Esophagus squamous epithelium (tissue), 5 donors: ENCODE results near the gene LUZP1. TPM values are rescaled to one million over a fixed set of nuclear protein-coding genes. Genes with fewer than 3 reads are reported as not detected.

Source experiments
- DNase-seq: peaks from one replicate; lab custom pipeline; 2025; lab: John Stamatoyannopoulos, UW
- H3K27ac ChIP-seq, 4 donors: fragments of 200-600 bp; sonication (generic); one replicate each; pipeline ENCODE4 v1.5.1; 2016 to 2019; ENCODE audit warnings: mild to moderate bottlenecking in 1 of 4
- H3K27me3 ChIP-seq, 4 donors: fragments of 200-600 bp; sonication (generic); 1 replicate in 3 of 4; 2 replicates in 1 of 4; pipeline versions ENCODE4 v1.5.1 to v1.6.0; 2017 to 2021; ENCODE audit warnings: antibody characterized with exemption in 1 of 4
- H3K36me3 ChIP-seq, 3 donors: fragments of 200-600 bp; sonication (generic); one replicate each; pipeline ENCODE4 v1.5.1; 2016 to 2019
- H3K4me1 ChIP-seq, 3 donors: fragments of 200-600 bp; sonication (generic); one replicate each; pipeline ENCODE4 v1.5.1; 2017 to 2019
- H3K4me3 ChIP-seq, 4 donors: fragments of 200-600 bp; sonication (generic); 1 replicate in 3 of 4; 2 replicates in 1 of 4; pipeline ENCODE4 v1.5.1; 2016 to 2019; ENCODE audit warnings: mild to moderate bottlenecking in 2 of 4, moderate library complexity in 1 of 4
- H3K9me3 ChIP-seq, 3 donors: fragments of 200-600 bp; sonication (generic); one replicate each; pipeline ENCODE4 v1.5.1; 2016 to 2019
- CTCF ChIP-seq, 6 experiments: fragments of 450-650 bp in 4 of 6; fragments of 200-600 bp in 2 of 6; sonication (generic) in 2 of 6; IDR thresholded peaks; one replicate each; pipeline ENCODE4 v1.5.1; 2016 to 2019; ENCODE audit warnings: antibody characterized with exemption in 6 of 6, mild to moderate bottlenecking in 4 of 6, moderate library complexity in 4 of 6
- POLR2A ChIP-seq, 4 donors: fragments of 450-650 bp; IDR thresholded peaks; one replicate each; pipeline ENCODE4 v1.6.1; 2017; ENCODE audit warnings: antibody characterized with exemption in 4 of 4, mild to moderate bottlenecking in 4 of 4, moderate library complexity in 3 of 4
- WGBS, 2 donors: methylation state at CpG; one replicate each; pipeline ENCODE4 v1.1.5; 2018; 5-methylcytosine and 5-hydroxymethylcytosine counted together
- intact Hi-C: fragments of 100-400 bp; cut with DNase I; formaldehyde crosslinking; loops from one replicate; pipeline ENCODE4 v1.15.0; 2022
- total RNA-seq, 4 donors: library from RNA; depleted of rRNA; stranded (reverse); fragments of >200 nt; gene quantifications; one replicate each; pipeline ENCODE4 v1.1.0, GENCODE V29; 2016
- donor health status: DM: yes; HTN: yes; CAD: no.

The LUZP1 gene
- total RNA-seq, 4 donors from 2014 or later: 16.9 to 18.7 (median 17.9) TPM

DNA sequence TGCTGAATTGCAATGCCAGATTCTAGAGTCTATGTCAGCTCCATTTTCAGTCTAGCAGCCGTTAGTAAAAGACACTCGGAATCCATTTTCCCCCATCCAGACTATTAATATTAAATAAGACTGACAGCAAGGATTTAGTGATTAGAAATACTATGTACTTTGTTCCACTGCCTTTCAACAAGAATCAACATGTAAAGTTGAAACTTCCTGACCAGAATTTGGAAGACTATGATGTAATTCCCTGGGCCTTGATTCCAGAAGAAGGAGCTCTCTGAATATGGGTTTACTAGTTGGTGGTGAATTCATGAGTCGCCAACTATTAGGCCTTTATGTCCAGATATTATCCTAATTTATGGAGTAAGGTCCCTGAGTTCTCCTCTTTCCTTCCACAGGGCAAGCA, 124.6 kb downstream of the LUZP1 start:
- TF ChIP-seq POLR2A (IDR thresholded peaks at IDR 0.05) (no peak), CTCF (IDR thresholded peaks at IDR 0.05) (no peak)
- WGBS, 2 donors: 32 to 46% methylated on average over 3 of the region's 3 CpGs
- H3K4me3 ChIP-seq: no peak overlapping the region
- intact Hi-C loops: no loop called here
- H3K27ac ChIP-seq: no peak overlapping the region
- no peaks in the 10 kb centered on the region for H3K36me3 ChIP-seq
- H3K27me3 ChIP-seq: no peaks in the 10 kb centered on the region
- no peak for DNase-seq
- no peaks in the 10 kb centered on the region for H3K9me3 ChIP-seq
- H3K4me1 ChIP-seq: peaks cover 0 to 20% (median 0%) of the 10 kb centered on the region in 3 donors

DNA sequence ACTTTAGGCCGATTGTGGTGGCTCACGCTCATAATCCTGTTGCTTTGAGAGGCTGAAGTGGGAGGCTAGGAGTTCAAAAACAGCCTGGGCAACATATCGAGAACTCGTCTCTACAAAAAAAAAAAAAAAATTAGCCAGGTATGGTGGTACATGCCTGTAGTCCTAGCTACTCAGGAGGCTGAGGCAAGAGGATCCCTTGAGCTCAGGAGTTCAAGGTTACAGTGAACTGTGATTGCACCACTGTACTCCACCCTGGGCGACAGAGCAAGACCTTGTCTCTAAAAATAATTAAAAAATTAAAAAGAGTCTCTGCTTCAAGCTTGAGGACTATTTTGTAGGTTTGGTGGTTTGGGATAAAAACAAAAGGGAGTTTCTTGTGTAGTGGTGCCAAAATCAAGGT, 128.1 kb downstream of the LUZP1 start:
- 93 to 95% methylated on average over 5 of the region's 5 CpGs for WGBS, 2 donors

DNA sequence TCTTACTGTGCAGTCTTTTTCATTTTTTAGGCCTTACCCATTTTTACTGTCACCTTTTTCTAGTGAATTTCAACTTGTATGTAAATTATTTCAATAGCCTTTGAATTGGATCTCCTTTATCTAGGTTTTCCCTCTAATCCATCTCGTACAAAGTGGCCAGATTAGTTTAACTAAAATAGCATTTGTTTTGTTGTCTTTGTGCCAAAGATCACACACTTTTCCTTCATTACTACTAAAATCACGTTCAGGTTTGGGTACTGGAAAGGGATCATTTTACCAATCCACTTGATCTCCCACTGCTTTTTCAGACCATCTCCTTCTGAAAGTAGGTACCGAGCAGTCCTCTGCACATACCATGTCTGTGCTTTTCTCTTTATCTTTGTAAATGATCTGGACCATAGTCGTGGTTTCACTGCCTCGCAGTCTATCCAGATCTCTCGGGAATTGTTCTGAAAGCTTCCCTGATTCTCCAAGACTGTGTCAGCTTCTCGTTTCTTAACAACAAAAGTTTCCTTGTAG, 129.3 kb downstream of the LUZP1 start:
- intact Hi-C loops: no loop called here
- no peak for DNase-seq
- no peaks in the 10 kb centered on the region for H3K9me3 ChIP-seq
- peaks cover 0 to 26% (median 0%) of the 10 kb centered on the region in 3 donors for H3K4me1 ChIP-seq
- H3K27me3 ChIP-seq: no peaks in the 10 kb centered on the region
- TF ChIP-seq POLR2A (IDR thresholded peaks at IDR 0.05) (no peak), CTCF (IDR thresholded peaks at IDR 0.05) (no peak)
- WGBS, 2 donors: 72 to 75% methylated on average over 7 of the region's 7 CpGs
- no peaks in the 10 kb centered on the region for H3K36me3 ChIP-seq
- H3K27ac ChIP-seq: no peak overlapping the region
- H3K4me3 ChIP-seq: no peak overlapping the region

More for the DNA sequence above, 128.1 kb downstream of the LUZP1 start:
- Histone ChIP-seq H3K9me3 (no peaks in the 10 kb centered on the region), H3K4me3 (no peak overlapping the region), H3K4me1 (peaks cover 0 to 30% (median 0%) of the 10 kb centered on the region in 3 donors), H3K36me3 (no peaks in the 10 kb centered on the region), H3K27ac (no peak overlapping the region), H3K27me3 (no peaks in the 10 kb centered on the region)
- intact Hi-C loops: no loop called here
- TF ChIP-seq CTCF (IDR thresholded peaks at IDR 0.05) (no peak), POLR2A (IDR thresholded peaks at IDR 0.05) (no peak)
- DNase-seq: no peak

DNA sequence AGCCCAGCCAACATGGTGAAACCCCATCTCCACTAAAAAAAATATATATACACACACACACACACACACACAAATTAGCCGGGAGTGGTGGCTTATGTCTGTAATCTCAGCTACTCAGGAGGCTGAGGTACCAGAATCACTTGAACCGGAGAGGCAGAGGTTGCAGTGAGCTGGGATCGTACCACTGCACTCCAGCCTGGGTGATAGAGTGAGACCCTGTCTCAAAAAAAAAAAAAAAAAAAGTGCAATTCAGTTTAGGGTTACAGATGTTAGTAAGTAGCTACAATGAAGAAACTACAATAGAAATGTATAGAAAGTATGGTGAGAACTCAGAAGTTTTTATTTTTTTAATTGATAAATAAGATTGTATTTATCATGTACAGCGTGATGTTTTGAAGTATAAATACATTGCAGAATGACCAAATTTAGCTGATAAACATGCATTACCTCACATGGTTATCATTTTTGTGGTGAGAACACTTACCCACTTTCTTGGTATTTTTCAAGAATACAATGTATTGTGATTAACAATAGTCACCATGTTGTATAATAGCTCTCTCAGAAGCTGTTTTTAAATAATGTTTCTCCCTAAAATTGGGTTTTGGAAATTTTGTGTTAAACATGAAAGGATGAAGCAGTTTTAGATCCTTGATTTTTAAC, 131.4 kb downstream of the LUZP1 start:
- Histone ChIP-seq H3K4me1 (peaks cover 0 to 9% (median 0%) of the 10 kb centered on the region in 3 donors), H3K4me3 (no peak overlapping the region), H3K27ac (no peak overlapping the region), H3K27me3 (no peaks in the 10 kb centered on the region), H3K36me3 (peaks cover 0 to 4% (median 0%) of the 10 kb centered on the region in 3 donors), H3K9me3 (no peaks in the 10 kb centered on the region)
- TF ChIP-seq CTCF (IDR thresholded peaks at IDR 0.05): no peak
- WGBS, 2 donors: 99 to 100% methylated on average over 4 of the region's 4 CpGs
- no peak for DNase-seq
- intact Hi-C loops: no loop called here

DNA sequence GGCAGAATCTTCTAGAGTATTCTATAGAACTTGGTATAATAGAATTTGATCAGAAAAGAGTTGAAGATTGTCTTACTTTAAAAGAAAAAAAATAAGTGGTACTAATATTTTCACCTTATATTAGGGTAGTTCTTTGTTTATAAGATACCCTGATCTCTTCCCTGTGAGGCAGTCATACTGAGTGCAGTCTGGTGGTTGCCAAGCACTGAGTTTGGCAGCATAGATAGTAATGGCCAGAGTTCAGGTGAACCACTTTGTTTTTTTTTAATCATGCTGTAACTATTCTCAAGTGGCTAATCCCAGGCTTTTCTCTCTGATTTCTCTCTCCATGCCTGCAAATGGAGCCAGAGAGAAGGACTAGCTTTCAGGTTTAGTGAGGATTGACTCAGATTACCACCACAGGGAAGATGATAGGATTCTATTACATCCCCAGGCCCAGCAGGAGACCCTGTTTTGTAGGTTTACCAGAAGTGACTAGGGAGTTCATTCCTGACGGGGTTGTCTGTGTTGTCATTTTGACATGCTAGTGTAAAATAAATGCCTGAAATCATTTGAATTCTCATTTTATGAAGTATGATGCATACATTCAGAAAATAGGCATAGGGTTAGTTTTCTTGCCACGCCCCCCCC, 132.7 kb downstream of the LUZP1 start:
- Histone ChIP-seq H3K4me1 (peaks cover 0 to 9% (median 0%) of the 10 kb centered on the region in 3 donors), H3K9me3 (no peaks in the 10 kb centered on the region), H3K4me3 (no peak overlapping the region), H3K36me3 (peaks cover 0 to 4% (median 0%) of the 10 kb centered on the region in 3 donors), H3K27ac (no peak overlapping the region), H3K27me3 (no peaks in the 10 kb centered on the region)
- DNase-seq: no peak
- intact Hi-C loops: no loop called here
- WGBS, 2 donors: 74 to 86% methylated on average over 2 of the region's 2 CpGs
- TF ChIP-seq POLR2A (IDR thresholded peaks at IDR 0.05) (no peak), CTCF (IDR thresholded peaks at IDR 0.05) (no peak)
